A673 (cell line): ENCODE results near the gene GGPS1. TPM values are rescaled to one million over a fixed set of nuclear protein-coding genes. Genes with fewer than 3 reads are reported as not detected.
"Not testable (repeated sequence)": the region's sequence is repeated elsewhere in the genome, so short reads cannot be mapped to it uniquely, and the experiment has no call there.

Experiments used
- BruUV-seq: library from RNA; stranded (reverse); fragments of 400-500 nt; replicated peaks from 2 replicates; lab custom pipeline; 2021; lab: Mats Ljungman, UMichigan
- CTCF ChIA-PET: fragments of 300-600 bp; sonication (Branson Sonifier 250); formaldehyde crosslinking; loops from one replicate; lab custom pipeline; 2022; ENCODE audit warnings: antibody characterized with exemption; lab: Charles Lee
- POLR2A ChIA-PET: fragments of 300-600 bp; sonication (Branson Sonifier 250); formaldehyde crosslinking; loops from one replicate; lab custom pipeline; 2022; ENCODE audit warnings: antibody characterized with exemption; ENCODE audit not compliant: low non-redundant PET; lab: Charles Lee
- DNase-seq: peaks from one replicate; pipeline ENCODE4 v3.0.0-alpha.2; 2015; ENCODE audit warnings: low spot score
- H3K27ac ChIP-seq: fragments of 200-600 bp; sonication (generic); 2 replicates; pipeline ENCODE4 v1.5.1; 2016; ENCODE audit warnings: mixed run types, low read depth, mild to moderate bottlenecking, mixed read lengths, antibody characterized with exemption, low read length; ENCODE audit not compliant: poor library complexity, severe bottlenecking
- H3K27me3 ChIP-seq: fragments of 200-600 bp; sonication (generic); replicated peaks from 2 replicates; pipeline ENCODE4 v1.6.1; 2017; ENCODE audit warnings: mixed run types, low read depth, mild to moderate bottlenecking, mixed read lengths, antibody characterized with exemption, low read length; ENCODE audit not compliant: insufficient read depth, poor library complexity
- H3K36me3 ChIP-seq: fragments of 200-600 bp; sonication (generic); 2 replicates; pipeline ENCODE4 v1.6.1; 2016; ENCODE audit warnings: mixed run types, mild to moderate bottlenecking, mixed read lengths, antibody characterized with exemption, low read length; ENCODE audit not compliant: insufficient read depth, poor library complexity, severe bottlenecking
- H3K4me1 ChIP-seq: fragments of 200-600 bp; sonication (generic); 2 replicates; pipeline ENCODE4 v1.6.1; 2017; ENCODE audit warnings: mixed run types, mild to moderate bottlenecking, mixed read lengths, antibody characterized with exemption, low read length; ENCODE audit not compliant: insufficient read depth, poor library complexity, severe bottlenecking
- H3K4me3 ChIP-seq: fragments of 200-600 bp; sonication (generic); 2 replicates; pipeline ENCODE4 v1.5.1; 2016; ENCODE audit warnings: low read depth, mixed run types, mild to moderate bottlenecking, mixed read lengths, low read length; ENCODE audit not compliant: poor library complexity, severe bottlenecking
- H3K9me3 ChIP-seq: fragments of 200-600 bp; sonication (generic); 2 replicates; pipeline ENCODE4 v1.6.1; 2016; ENCODE audit warnings: mixed run types, low read depth, mild to moderate bottlenecking, mixed read lengths, antibody characterized with exemption, low read length; ENCODE audit not compliant: poor library complexity, severe bottlenecking
- CTCF ChIP-seq: fragments of 300-800, 200-600 bp; sonication (generic); conservative IDR thresholded peaks from 2 replicates; pipeline ENCODE4 v1.5.1; 2017; ENCODE audit warnings: low read depth, mild to moderate bottlenecking, antibody characterized with exemption, low read length, moderate library complexity, mixed read lengths
- EZH2 ChIP-seq: fragments of 200-600 bp; sonication (generic); IDR thresholded peaks from 2 replicates; pipeline ENCODE4 v1.6.1; 2017; ENCODE audit warnings: borderline replicate concordance, low read depth, mild to moderate bottlenecking, mixed read lengths, antibody characterized with exemption, low read length; ENCODE audit not compliant: poor library complexity, severe bottlenecking
- intact Hi-C: fragments of 100-400 bp; cut with micrococcal nuclease; formaldehyde crosslinking; loops from one replicate; pipeline ENCODE4 v1.10.0; 2022; ENCODE audit not compliant: unreplicated experiment
- total RNA-seq: library from RNA; stranded (reverse); gene quantifications from 2 replicates; pipeline ENCODE4 v1.2.3, GENCODE V29; 2021

The GGPS1 gene
- total RNA-seq, 1 experiment from 2014 or later, result 26.8 TPM

DNA sequence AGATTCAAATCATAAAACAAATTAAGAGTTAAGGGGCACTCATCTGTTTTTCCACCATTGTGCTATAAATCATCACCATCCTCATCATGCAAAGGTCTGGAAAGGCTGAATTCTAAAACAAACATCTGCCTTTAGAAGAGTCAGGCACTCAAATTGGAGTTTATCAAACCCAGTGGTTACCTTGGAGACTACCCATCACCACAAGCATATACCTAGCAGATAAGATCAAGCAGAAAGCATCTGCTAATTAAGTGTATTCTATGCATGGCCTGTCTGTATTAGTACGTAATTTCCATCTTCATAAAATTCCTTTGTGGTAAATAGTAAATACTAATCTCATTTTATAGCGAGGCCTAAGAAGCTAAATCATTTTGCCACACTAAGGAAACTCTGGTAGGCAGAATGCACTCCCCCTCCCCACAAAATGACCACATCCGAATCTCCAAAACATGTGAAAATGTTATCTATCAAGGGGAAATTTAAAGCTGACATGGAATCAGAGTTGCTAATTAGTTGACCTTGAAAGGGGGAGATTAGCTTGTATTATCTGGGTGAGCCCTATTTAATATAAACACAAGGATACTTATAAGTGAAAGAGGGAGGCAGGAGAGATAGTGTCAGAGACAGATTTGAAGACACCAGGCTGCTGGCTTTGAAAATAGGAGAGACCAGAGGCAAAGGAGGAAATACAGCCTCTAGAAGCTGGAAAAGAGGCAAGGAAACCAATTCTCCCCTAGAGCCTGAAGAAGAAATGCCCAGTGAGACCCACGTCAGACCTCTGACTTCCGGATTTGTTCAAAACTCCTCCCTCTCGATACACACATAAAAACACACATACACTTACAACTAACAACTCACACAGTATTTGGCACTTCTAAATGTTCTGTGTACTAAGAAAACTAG lies 23.6 kb upstream of the GGPS1 start:
- H3K27ac ChIP-seq, result no peak overlapping the region
- H3K4me1 ChIP-seq, result peaks cover 7% of the 10 kb centered on the region
- ChIA-PET POLR2A (no interaction called here), CTCF (no interaction called here)
- H3K9me3 ChIP-seq, result no peaks in the 10 kb centered on the region
- no peak for TF ChIP-seq CTCF
- no peak for TF ChIP-seq EZH2
- intact Hi-C loops, result no loop called here
- no peak overlapping the region for H3K4me3 ChIP-seq
- DNase-seq, result no peak
- H3K27me3 ChIP-seq, result no peaks in the 10 kb centered on the region
- no peaks in the 10 kb centered on the region for H3K36me3 ChIP-seq
- no TSS peak for BruUV-seq

DNA sequence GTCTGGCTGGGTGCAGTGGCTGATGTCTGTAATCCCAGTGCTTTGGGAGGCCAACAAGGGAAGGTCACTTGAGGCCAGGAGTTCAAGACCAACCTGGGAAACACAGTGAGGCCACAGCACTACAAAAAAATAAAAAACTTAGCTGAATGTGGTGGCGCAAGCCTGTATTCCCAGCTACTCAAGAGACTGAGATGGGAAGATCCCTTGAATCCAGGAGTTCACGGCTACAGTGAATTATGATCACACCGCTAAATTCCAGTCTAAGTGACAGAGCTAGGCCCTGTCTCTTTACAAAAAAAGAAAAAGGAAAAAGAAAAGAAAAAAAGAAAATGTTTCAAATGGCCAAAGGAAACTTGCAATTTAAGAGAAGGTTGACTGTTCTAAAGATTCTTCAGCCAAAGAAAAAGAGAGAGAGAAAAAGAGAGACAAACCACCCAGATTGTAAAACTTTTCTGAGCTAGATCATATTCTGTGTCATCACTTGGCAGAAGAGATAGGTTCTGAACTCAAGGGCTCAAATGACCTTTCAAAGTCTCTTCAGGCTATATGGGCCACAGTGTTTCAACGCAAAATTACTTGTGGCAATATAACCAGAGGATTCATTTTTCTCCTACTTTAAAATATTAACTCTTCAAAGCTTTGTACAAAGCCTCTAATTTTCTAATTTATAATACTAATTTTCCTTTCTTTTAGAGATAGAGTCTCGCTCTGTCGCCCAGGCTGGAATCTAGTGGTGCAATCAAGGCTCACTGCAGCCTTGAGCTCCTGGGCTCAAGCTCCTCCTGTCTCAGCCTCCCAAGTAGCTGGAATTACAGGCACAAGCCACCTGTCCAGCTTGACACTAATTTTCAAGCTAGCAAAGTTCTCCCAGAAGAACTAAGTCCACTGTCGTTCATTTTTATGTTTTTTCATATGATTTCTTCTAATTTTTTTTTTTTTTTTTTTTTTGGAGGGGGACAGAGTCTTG lies 20.9 kb upstream of the GGPS1 start:
- Histone ChIP-seq H3K4me3 (no peak overlapping the region), H3K9me3 (no peaks in the 10 kb centered on the region), H3K4me1 (peaks cover 7% of the 10 kb centered on the region), H3K27ac (no peak overlapping the region), H3K27me3 (no peaks in the 10 kb centered on the region), H3K36me3 (no peaks in the 10 kb centered on the region)
- TF ChIP-seq CTCF (no peak), EZH2 (no peak)
- no TSS peak for BruUV-seq
- intact Hi-C loops, result no loop called here
- ChIA-PET CTCF (no interaction called here), POLR2A (no interaction called here)
- DNase-seq, result no peak

GRCh38 chr1:235309206-235309605 lies 19.2 kb upstream of the GGPS1 start:
- DNase-seq, H3K27me3 ChIP-seq, BruUV-seq, H3K9me3 ChIP-seq, H3K36me3 ChIP-seq, CTCF ChIA-PET, H3K27ac ChIP-seq, intact Hi-C loops, H3K4me3 ChIP-seq, POLR2A ChIA-PET: not testable (repeated sequence)
- H3K4me1 ChIP-seq, result peaks cover 10% of the 10 kb centered on the region
